Activated CD8-positive, alpha-beta T cell treated with anti-CD3 and anti-CD28 coated beads for 36 hours (primary cell): ENCODE results near the gene ALDH1A3. TPM values are rescaled to one million over a fixed set of nuclear protein-coding genes. Genes with fewer than 3 reads are reported as not detected.

Experiments used
- ATAC-seq: fragments of 200-7000 bp; cut with Tn5 transposase; one replicate; pipeline ENCODE4 v1.10.0; 2021; ENCODE audit warnings: mild to moderate bottlenecking, moderate library complexity
- CTCF ChIA-PET: fragments of 350-600 bp; sonication (Branson Sonifier 250); formaldehyde crosslinking; loops from one replicate; lab custom pipeline; 2021; ENCODE audit warnings: antibody characterized with exemption; lab: Charles Lee
- POLR2A ChIA-PET: fragments of 350-600 bp; sonication (Branson Sonifier 250); formaldehyde crosslinking; loops from one replicate; lab custom pipeline; 2021; ENCODE audit warnings: antibody characterized with exemption; lab: Charles Lee
- DNase-seq: peaks from one replicate; pipeline ENCODE4 v3.0.0-alpha.2; 2020
- H3K27ac Mint-ChIP-seq: one replicate; pipeline ENCODE4 v1.8.0; 2021; ENCODE audit warnings: mild to moderate bottlenecking, mixed read lengths
- H3K27me3 Mint-ChIP-seq: one replicate; pipeline ENCODE4 v1.8.0; 2021; ENCODE audit warnings: mixed read lengths
- H3K36me3 Mint-ChIP-seq: one replicate; pipeline ENCODE4 v1.8.0; 2021; ENCODE audit warnings: low read depth, mixed read lengths
- H3K4me1 Mint-ChIP-seq: one replicate; pipeline ENCODE4 v1.8.0; 2021; ENCODE audit warnings: low read depth, mixed read lengths
- H3K4me3 Mint-ChIP-seq: one replicate; pipeline ENCODE4 v1.8.0; 2021; ENCODE audit warnings: mild to moderate bottlenecking, moderate library complexity, mixed read lengths
- H3K9me3 Mint-ChIP-seq: one replicate; pipeline ENCODE4 v1.8.0; 2021; ENCODE audit warnings: mixed read lengths
- CTCF ChIP-seq: fragments of 200-600 bp; IDR thresholded peaks from one replicate; pipeline ENCODE4 v1.8.0; 2022; ENCODE audit warnings: antibody characterized with exemption, mild to moderate bottlenecking
- intact Hi-C: fragments of 100-400 bp; cut with micrococcal nuclease; formaldehyde crosslinking; loops from one replicate; pipeline ENCODE4 v1.10.0; 2022
- total RNA-seq, 2 experiments: library from RNA; stranded (reverse); gene quantifications; one replicate each; pipeline ENCODE4 v1.2.3, GENCODE V29; 2021

The ALDH1A3 gene
- total RNA-seq, 2 experiments from 2014 or later = not detected

GRCh38 chr15:100880897-100881242 lies 1.2 kb downstream of the ALDH1A3 start:
- H3K27ac Mint-ChIP-seq = no peak overlapping the region
- H3K4me1 Mint-ChIP-seq = no peaks in the 10 kb centered on the region
- no peaks in the 10 kb centered on the region for H3K9me3 Mint-ChIP-seq
- peaks cover 67% of the 10 kb centered on the region for H3K27me3 Mint-ChIP-seq
- intact Hi-C loops = no loop called here
- TF ChIP-seq CTCF = no peak
- ChIA-PET POLR2A (no interaction called here), CTCF (interaction anchor here (1.2 kb wide), 1 partner anchor 9 kb away, joined by 5 read pairs; no protein-coding TSS in a partner anchor)
- ATAC-seq (no peak), DNase-seq (no peak)
- no peaks in the 10 kb centered on the region for H3K36me3 Mint-ChIP-seq
- no peak overlapping the region for H3K4me3 Mint-ChIP-seq

DNA sequence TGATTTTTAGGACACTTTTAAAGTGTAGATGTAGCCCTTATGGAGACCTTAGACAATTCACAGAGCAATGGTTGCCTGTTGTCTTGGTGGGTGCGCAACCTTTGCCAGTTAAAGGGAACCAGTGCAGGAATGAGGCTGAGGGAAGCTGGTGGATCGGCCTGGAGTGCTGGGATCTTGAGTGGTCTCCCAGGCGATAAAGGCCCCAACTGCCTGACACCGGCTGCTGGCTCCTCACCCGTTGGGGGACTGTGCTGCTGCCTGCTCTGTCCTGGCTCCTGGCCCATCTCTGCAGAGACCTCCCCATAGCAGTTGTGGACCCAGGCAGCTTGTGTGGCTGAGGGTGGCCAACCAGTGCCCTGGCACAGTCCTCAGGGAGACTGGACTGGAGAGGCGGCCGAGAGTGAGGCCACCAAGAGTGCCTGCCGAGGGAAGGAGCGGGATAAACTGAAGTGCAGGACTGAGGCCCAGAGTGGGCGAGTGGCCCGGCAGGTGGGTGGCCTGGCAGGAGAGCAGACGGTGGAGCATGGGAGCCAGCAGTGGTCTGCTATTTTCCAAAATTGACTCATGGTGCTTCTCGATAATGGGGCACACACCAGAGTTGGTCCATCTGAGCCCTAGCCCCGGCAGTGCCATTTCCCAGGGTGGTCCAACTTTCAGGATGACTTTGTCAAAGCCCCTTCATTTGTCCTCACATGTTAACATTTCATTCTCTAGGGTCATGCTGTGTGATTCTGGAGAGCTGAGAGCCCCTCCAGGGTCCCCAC lies 2.1 kb downstream of the ALDH1A3 start:
- Mint-ChIP-seq H3K27me3 (peaks cover 67% of the 10 kb centered on the region), H3K4me3 (no peak overlapping the region), H3K9me3 (no peaks in the 10 kb centered on the region), H3K4me1 (no peaks in the 10 kb centered on the region), H3K27ac (no peak overlapping the region), H3K36me3 (no peaks in the 10 kb centered on the region)
- intact Hi-C loops = no loop called here
- ChIA-PET CTCF (interaction anchor here (1.2 kb wide), 1 partner anchor 9 kb away, joined by 5 read pairs; no protein-coding TSS in a partner anchor), POLR2A (no interaction called here)
- DNase-seq (no peak), ATAC-seq (no peak)
- TF ChIP-seq CTCF = no peak

DNA sequence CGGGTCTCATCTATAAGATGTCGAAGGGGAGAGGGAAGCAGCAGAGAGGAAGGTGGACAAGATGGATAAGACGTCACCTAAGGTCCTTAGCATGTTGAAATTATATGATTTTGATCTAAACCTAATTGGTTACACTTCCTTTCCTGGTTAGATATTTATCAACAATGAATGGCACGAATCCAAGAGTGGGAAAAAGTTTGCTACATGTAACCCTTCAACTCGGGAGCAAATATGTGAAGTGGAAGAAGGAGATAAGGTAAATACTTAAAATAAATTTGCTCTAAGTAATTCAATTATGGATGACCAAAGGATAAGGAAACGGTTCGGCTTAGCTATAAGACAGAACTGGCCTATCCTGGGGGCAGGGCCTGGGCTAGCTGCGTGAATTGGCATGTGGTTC lies 5.5 kb downstream of the ALDH1A3 start:
- peaks cover 52% of the 10 kb centered on the region for H3K27me3 Mint-ChIP-seq

DNA sequence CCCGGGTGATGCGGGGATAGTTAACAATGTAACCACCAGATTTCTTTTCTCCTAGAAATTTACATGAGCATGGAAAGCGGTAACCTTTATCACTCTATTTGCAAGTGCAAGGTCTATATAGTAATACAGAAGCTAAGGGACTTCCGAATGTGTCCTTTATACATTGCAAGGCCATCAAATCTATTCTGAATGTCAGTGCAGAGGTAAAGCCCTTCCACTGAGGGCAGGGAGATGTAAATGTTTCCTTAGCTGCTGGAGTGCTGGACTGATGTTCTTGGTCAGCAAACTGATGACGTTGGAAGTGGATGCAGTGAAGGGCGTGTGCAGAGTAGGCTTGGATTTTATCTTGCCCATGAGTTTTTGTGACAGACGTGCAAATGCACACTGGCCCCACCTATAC lies 6.2 kb downstream of the ALDH1A3 start:
- Mint-ChIP-seq H3K9me3 (no peaks in the 10 kb centered on the region), H3K4me3 (no peak overlapping the region), H3K36me3 (no peaks in the 10 kb centered on the region), H3K4me1 (peaks cover 3% of the 10 kb centered on the region), H3K27me3 (peaks cover 48% of the 10 kb centered on the region), H3K27ac (no peak overlapping the region)
- CTCF ChIA-PET = interaction anchor here (3.5 kb wide), 1 partner anchor 13 kb away, joined by 13 read pairs; no protein-coding TSS in a partner anchor
- DNase-seq (no peak), ATAC-seq (no peak)
- POLR2A ChIA-PET = interaction anchor here (1.7 kb wide), 1 partner anchor 10 kb away, joined by 5 read pairs; no protein-coding TSS in a partner anchor
- intact Hi-C loops = no loop called here
- TF ChIP-seq CTCF = no peak

More for the DNA sequence above, 5.5 kb downstream of the ALDH1A3 start:
- CTCF ChIA-PET = interaction anchor here (3.5 kb wide), 1 partner anchor 12 kb away, joined by 13 read pairs; no protein-coding TSS in a partner anchor
- H3K36me3 Mint-ChIP-seq = no peaks in the 10 kb centered on the region
- no peaks in the 10 kb centered on the region for H3K9me3 Mint-ChIP-seq
- DNase-seq (no peak), ATAC-seq (no peak)
- no peak overlapping the region for H3K27ac Mint-ChIP-seq
- POLR2A ChIA-PET = interaction anchor here (1.7 kb wide), 1 partner anchor 10 kb away, joined by 5 read pairs; no protein-coding TSS in a partner anchor
- intact Hi-C loops = no loop called here
- peaks cover 3% of the 10 kb centered on the region for H3K4me1 Mint-ChIP-seq
- no peak overlapping the region for H3K4me3 Mint-ChIP-seq
- TF ChIP-seq CTCF = no peak
